Activated CD8-positive, alpha-beta T cell treated with anti-CD3 and anti-CD28 coated beads, Interleukin-2, amount 10 ng/mL, durations not matched to agents 7 days and 5 days (primary cell): ENCODE measurements around the gene ECHDC3. TPM values are rescaled to one million over a fixed set of nuclear protein-coding genes. Genes with fewer than 3 reads are reported as not detected.

Source experiments
- ATAC-seq: fragments of 150-1000 bp; cut with Tn5 transposase; one replicate; pipeline ENCODE4 v1.10.0; 2021; ENCODE audit warnings: moderate library complexity
- CTCF ChIA-PET: fragments of 350-600 bp; sonication (Branson Sonifier 250); formaldehyde crosslinking; loops from one replicate; lab custom pipeline; 2021; ENCODE audit warnings: antibody characterized with exemption; lab: Charles Lee
- POLR2A ChIA-PET: fragments of 350-600 bp; sonication (Branson Sonifier 250); formaldehyde crosslinking; loops from one replicate; lab custom pipeline; 2021; ENCODE audit warnings: antibody characterized with exemption; lab: Charles Lee
- DNase-seq: peaks from one replicate; pipeline ENCODE4 v3.0.0-alpha.2; 2020
- H3K27ac Mint-ChIP-seq: one replicate; pipeline ENCODE4 v1.8.0; 2021; ENCODE audit warnings: mild to moderate bottlenecking, mixed read lengths
- H3K27me3 Mint-ChIP-seq: one replicate; pipeline ENCODE4 v1.8.0; 2021; ENCODE audit warnings: low read depth, mixed read lengths
- H3K36me3 Mint-ChIP-seq: one replicate; pipeline ENCODE4 v1.8.0; 2021; ENCODE audit warnings: low read depth, mixed read lengths
- H3K4me1 Mint-ChIP-seq: one replicate; pipeline ENCODE4 v1.8.0; 2021; ENCODE audit warnings: low read depth, mixed read lengths
- H3K4me3 Mint-ChIP-seq: one replicate; pipeline ENCODE4 v1.8.0; 2021; ENCODE audit warnings: mild to moderate bottlenecking, mixed read lengths
- H3K9me3 Mint-ChIP-seq: one replicate; pipeline ENCODE4 v1.8.0; 2022; ENCODE audit warnings: mixed read lengths; ENCODE audit not compliant: insufficient read depth
- total RNA-seq, 2 experiments: library from RNA; stranded (reverse); gene quantifications; one replicate each; pipeline ENCODE4 v1.2.3, GENCODE V29; 2021

ECHDC3 gene
- total RNA-seq, 2 experiments from 2014 or later = 1.2 to 1.4 TPM

DNA sequence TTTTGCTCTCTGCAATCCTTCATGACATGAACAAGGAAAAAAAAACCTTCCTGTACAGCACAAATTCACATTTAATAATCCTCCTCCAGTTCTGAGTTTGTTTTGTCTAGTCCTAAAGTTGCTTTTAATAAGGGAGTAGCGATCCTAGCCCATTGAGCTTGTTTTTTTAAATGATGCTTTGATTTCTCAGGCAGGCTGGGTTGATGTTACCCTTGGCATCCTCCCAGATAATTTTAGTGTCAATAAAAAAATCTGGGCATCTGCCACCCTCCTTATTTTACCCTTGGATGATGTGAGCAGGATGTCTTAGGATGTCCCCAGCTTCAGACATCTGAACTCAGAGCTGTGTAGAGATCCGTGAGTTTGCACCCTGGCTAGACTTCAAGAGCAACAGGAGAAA is 47.1 kb downstream of the ECHDC3 start:
- Mint-ChIP-seq H3K27me3 (peaks cover 6% of the 10 kb centered on the region), H3K4me3 (no peak overlapping the region), H3K27ac (no peak overlapping the region), H3K36me3 (no peaks in the 10 kb centered on the region), H3K9me3 (no peaks in the 10 kb centered on the region), H3K4me1 (no peaks in the 10 kb centered on the region)
- ATAC-seq (no peak), DNase-seq (no peak)
- ChIA-PET POLR2A (interaction anchor here (0.5 kb wide), 1 partner anchor 489 kb away, joined by 3 read pairs; no protein-coding TSS in a partner anchor), CTCF (interaction anchor here (1.5 to 2.8 kb wide), 3 partner anchors 10 to 197 kb away, joined by 5 to 15 read pairs (median 7); no protein-coding TSS in a partner anchor)

DNA sequence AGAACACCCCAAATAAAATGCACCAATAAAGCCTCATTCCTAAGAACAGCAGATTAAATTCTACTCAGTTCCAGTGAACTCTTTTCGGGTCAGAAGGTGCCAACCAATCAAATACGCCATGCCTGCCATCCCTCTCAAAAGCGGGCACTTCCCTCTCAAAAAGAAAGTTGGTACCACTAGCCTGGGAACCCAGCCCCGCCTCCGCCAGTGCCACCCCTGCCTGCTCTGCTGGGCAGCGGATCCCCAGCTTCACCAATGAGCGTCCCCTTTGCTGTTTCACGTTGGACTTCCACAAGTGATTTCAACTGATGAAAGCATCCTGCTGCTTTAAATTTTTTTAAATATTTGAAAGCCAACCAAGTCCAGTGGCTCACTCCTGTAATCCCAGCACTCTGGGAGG is 47.8 kb downstream of the ECHDC3 start:
- Mint-ChIP-seq H3K4me3 (no peak overlapping the region), H3K9me3 (no peaks in the 10 kb centered on the region), H3K4me1 (no peaks in the 10 kb centered on the region), H3K27me3 (peaks cover 6% of the 10 kb centered on the region), H3K27ac (no peak overlapping the region), H3K36me3 (no peaks in the 10 kb centered on the region)
- ATAC-seq = no peak
- DNase-seq = no peak
- POLR2A ChIA-PET = no interaction called here
- CTCF ChIA-PET = interaction anchor here (1.4 to 2.8 kb wide), 4 partner anchors 8 to 197 kb away, joined by 3 to 15 read pairs (median 6); no protein-coding TSS in a partner anchor

DNA sequence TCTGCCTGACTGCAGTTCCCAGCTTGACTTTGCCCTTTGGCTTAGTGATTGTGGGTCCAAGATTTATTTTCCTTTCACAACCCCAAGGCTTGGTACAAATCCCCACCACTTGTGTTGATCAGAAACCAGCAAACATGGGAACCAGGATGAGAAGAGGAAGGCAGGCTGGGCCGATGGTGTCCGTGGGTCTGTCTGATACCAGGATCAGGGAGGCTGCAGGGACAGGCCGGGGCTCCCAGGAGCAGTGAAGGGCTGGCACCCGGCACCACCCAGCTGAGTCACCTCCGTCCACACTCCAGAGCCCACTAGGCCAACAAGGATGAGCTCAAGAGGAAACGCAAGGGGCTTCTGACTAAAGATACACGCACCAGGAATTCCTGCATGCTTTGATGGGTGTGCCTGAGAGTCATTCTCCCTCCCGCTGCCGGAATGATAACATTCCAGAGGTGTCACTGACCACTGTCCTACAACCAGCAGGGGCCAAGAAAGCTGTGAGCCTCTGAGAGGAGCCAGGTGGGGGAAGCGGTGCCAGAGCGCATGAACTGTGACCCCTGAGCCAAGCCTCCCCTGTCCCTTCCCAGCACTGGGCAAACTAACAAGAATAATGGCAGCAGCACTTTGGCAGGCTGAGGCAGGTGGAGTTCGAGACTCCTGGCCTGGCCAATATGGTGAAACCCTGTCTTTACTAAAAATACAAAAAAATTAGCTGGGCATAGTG is 51.7 kb downstream of the ECHDC3 start:
- DNase-seq = no peak
- Mint-ChIP-seq H3K36me3 (no peaks in the 10 kb centered on the region), H3K27ac (no peak overlapping the region), H3K4me1 (peaks cover 3% of the 10 kb centered on the region), H3K4me3 (no peak overlapping the region), H3K9me3 (no peaks in the 10 kb centered on the region), H3K27me3 (peaks cover 3% of the 10 kb centered on the region)
- CTCF ChIA-PET = interaction anchor here (1.8 kb wide), 1 partner anchor 192 kb away, joined by 7 read pairs; no protein-coding TSS in a partner anchor
- no peak for ATAC-seq
- POLR2A ChIA-PET = no interaction called here

GRCh38 chr10:11794566-11794965 is 52.4 kb downstream of the ECHDC3 start:
- no peaks in the 10 kb centered on the region for H3K36me3 Mint-ChIP-seq
- no peaks in the 10 kb centered on the region for H3K9me3 Mint-ChIP-seq
- H3K4me3 Mint-ChIP-seq = no peak overlapping the region
- H3K27ac Mint-ChIP-seq = no peak overlapping the region
- POLR2A ChIA-PET = no interaction called here
- ATAC-seq (no peak), DNase-seq (no peak)
- CTCF ChIA-PET = interaction anchor here (1.8 kb wide), 1 partner anchor 192 kb away, joined by 7 read pairs; no protein-coding TSS in a partner anchor
- H3K27me3 Mint-ChIP-seq = peaks cover 3% of the 10 kb centered on the region
- H3K4me1 Mint-ChIP-seq = peaks cover 4% of the 10 kb centered on the region

DNA sequence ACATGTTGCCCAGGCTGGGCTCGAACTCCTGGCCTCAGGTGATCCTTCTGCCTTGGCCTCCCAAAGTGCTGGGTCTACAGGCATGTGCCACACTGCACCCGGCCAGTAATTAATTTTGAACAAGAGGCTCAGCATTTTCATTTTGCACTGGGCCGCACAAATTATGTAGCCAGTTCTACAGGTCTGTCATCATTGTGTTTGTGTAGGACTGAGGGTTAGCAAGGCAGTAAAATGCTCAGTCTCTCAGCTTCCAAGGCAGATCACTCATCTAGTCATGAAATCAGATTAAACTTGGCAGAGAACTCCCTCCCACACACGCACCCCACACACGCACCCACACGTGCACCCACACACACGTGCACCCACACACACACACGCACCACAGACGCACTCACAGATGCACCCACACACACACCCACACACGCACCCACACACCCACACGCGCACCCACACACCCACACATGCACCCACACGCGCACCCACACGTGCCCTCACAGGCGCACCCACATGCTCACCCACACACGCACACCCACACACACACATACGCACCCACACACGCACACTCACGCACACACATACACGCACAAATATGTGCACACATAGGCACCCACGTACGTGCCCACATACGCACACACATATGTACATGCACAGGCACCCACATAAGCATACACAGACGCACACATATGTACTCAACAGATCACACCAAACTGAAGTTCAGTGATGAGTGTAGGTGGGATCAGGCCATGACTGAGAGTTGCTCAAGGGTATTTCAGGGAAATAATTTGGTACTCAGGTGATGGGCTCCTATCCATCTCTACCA is 53.1 kb downstream of the ECHDC3 start:
- ChIA-PET POLR2A (no interaction called here), CTCF (interaction anchor here (1.8 kb wide), 1 partner anchor 191 kb away, joined by 7 read pairs; no protein-coding TSS in a partner anchor)
- Mint-ChIP-seq H3K27ac (no peak overlapping the region), H3K4me3 (no peak overlapping the region), H3K4me1 (peaks cover 4% of the 10 kb centered on the region), H3K9me3 (no peaks in the 10 kb centered on the region), H3K36me3 (no peaks in the 10 kb centered on the region), H3K27me3 (peaks cover 3% of the 10 kb centered on the region)
- DNase-seq (no peak), ATAC-seq (no peak)

GRCh38 chr10:11796474-11796873 is 54.3 kb downstream of the ECHDC3 start:
- Mint-ChIP-seq H3K27me3 (peaks cover 3% of the 10 kb centered on the region), H3K4me1 (peaks cover 4% of the 10 kb centered on the region), H3K9me3 (no peaks in the 10 kb centered on the region), H3K4me3 (no peak overlapping the region), H3K27ac (no peak overlapping the region), H3K36me3 (no peaks in the 10 kb centered on the region)
- DNase-seq = no peak
- POLR2A ChIA-PET = no interaction called here
- no peak for ATAC-seq
- CTCF ChIA-PET = interaction anchor here (0.7 kb wide), 1 partner anchor 13 kb away, joined by 3 read pairs; no protein-coding TSS in a partner anchor

DNA sequence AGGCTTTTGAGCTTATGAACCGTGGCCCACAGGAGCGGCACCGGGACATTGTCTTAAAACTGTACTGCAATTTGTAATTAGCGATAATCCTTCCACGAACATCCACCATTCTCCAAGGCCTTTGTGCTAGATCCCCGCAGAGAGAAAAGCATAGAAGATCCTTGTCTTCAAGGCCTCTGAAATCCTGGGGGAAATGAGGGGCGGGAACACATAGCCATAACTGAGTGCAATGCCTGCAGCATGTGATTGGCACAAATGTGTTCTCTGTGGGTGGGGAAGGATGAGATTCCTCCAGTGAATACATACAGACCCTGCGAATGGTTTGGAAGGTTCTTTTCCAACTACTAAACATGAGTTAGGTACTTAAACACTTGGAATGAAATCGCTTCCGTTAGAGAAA is 55.1 kb downstream of the ECHDC3 start:
- Mint-ChIP-seq H3K4me1 (peaks cover 4% of the 10 kb centered on the region), H3K36me3 (no peaks in the 10 kb centered on the region), H3K4me3 (no peak overlapping the region), H3K9me3 (no peaks in the 10 kb centered on the region), H3K27ac (no peak overlapping the region), H3K27me3 (peaks cover 2% of the 10 kb centered on the region)
- CTCF ChIA-PET = interaction anchor here (0.7 to 2.6 kb wide), 2 partner anchors 15 to 109 kb away, joined by 3 to 9 read pairs; no protein-coding TSS in a partner anchor
- ATAC-seq (no peak), DNase-seq (no peak)
- POLR2A ChIA-PET = no interaction called here

GRCh38 chr10:11797847-11798633 is 55.9 kb downstream of the ECHDC3 start:
- H3K4me3 Mint-ChIP-seq = no peak overlapping the region
- ATAC-seq (no peak), DNase-seq (no peak)
- H3K36me3 Mint-ChIP-seq = no peaks in the 10 kb centered on the region
- no peak overlapping the region for H3K27ac Mint-ChIP-seq
- CTCF ChIA-PET = interaction anchor here (2.6 kb wide), 1 partner anchor 15 kb away, joined by 9 read pairs; no protein-coding TSS in a partner anchor
- no peaks in the 10 kb centered on the region for H3K9me3 Mint-ChIP-seq
- POLR2A ChIA-PET = no interaction called here
- no peaks in the 10 kb centered on the region for H3K27me3 Mint-ChIP-seq
- peaks cover 4% of the 10 kb centered on the region for H3K4me1 Mint-ChIP-seq

DNA sequence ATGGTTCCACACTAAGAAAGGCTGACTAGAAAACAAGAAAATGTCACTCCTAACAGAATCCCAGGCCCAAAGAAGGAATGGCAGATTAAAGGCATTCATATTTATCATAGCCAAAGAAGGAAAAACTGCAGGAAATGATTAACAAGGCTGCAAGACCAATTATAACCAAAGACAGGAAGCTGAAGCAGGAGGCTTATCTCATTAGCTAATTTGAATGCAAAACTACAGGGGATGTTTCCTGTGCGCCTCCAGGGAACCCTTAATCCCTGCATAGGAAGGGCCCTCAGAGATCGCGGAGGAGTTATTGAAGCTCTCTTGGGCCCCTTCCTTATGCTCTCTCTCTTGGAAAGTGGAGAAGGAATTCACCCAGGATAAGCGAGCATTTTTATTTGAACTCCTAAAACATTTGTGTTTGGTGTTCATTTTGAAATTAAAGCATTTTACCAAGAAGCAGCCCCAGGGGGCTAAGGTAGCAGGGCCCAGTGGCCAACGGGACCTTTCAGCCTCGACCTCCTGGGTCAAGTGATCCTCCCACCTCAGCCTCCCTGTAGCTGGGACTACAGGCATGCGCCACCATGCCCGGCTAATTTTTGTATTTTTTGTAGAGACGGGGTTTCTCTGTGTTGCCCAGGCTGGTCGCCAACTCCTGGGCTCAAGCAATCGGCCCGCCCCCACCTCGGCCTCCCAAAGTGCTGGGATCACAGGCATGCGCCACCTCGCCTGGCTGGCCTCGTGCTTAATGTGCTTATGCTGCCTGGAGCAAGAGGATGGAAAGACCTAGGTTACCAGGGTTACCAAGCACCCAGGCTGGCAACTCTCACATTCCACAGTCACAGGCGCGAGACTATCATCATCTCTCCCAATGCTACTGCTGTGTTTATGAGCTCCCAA is 56.9 kb downstream of the ECHDC3 start:
- H3K4me1 Mint-ChIP-seq = peaks cover 4% of the 10 kb centered on the region

DNA sequence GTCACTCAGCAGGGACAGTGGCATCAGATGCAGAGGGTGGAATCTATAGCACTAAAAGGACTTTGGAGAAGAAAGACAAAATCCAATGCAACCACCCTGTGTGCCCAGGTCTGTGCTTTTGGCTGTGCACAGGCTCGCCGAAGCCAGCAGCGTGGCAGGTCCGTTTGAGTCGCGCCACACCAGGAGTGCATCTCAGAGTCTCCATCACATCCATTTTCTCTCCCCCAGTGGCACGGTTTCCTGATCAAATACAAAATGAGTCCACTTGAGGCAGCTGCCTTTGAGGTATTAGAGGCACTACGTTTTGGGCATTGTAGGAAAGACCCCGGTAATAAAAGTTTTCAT is 57.5 kb downstream of the ECHDC3 start:
- Mint-ChIP-seq H3K9me3 (no peaks in the 10 kb centered on the region), H3K4me1 (peaks cover 4% of the 10 kb centered on the region), H3K4me3 (no peak overlapping the region), H3K36me3 (no peaks in the 10 kb centered on the region), H3K27me3 (no peaks in the 10 kb centered on the region), H3K27ac (no peak overlapping the region)
- DNase-seq (no peak), ATAC-seq (no peak)
- CTCF ChIA-PET = interaction anchor here (1.1 to 2.6 kb wide), 2 partner anchors 17 to 187 kb away, joined by 3 to 9 read pairs; no protein-coding TSS in a partner anchor
- POLR2A ChIA-PET = no interaction called here

More for the DNA sequence above, 56.9 kb downstream of the ECHDC3 start:
- no peaks in the 10 kb centered on the region for H3K36me3 Mint-ChIP-seq
- no peak overlapping the region for H3K27ac Mint-ChIP-seq
- CTCF ChIA-PET = interaction anchor here (1.1 to 2.6 kb wide), 2 partner anchors 16 to 187 kb away, joined by 3 to 9 read pairs; no protein-coding TSS in a partner anchor
- H3K9me3 Mint-ChIP-seq = no peaks in the 10 kb centered on the region
- H3K27me3 Mint-ChIP-seq = no peaks in the 10 kb centered on the region
- DNase-seq (no peak), ATAC-seq (no peak)
- H3K4me3 Mint-ChIP-seq = no peak overlapping the region
- POLR2A ChIA-PET = no interaction called here
